ENCODE results near the gene KDM3B.
A peak's percentile ranks its signal among the peaks of the same experiment; 100 is the strongest.

KDM3B gene

GRCh38 chr5:138444774-138445546, 92.5 kb downstream of the KDM3B start:
- Histone ChIP-seq H3K27me3 (ENCODE audit: insufficient read depth, low read length) (no peaks in the 10 kb centered on the region), H3K27ac (ENCODE audit: low read depth, low read length) (no peak overlapping the region), H3K9ac (ENCODE audit: low read depth, low read length) (no peak overlapping the region), H3K36me3 (ENCODE audit: insufficient read depth, low read length) (no peaks in the 10 kb centered on the region), H3K4me1 (ENCODE audit: insufficient read depth, low read length) (peaks cover 14% of the 10 kb centered on the region; the same call in 1 of the 2 replicates), H3K9me3 (ENCODE audit: insufficient read depth, low read depth, low read length) (no peaks in the 10 kb centered on the region), H3K4me3 (ENCODE audit: low read length) (no peak overlapping the region)
- WGBS, result 94% methylated on average over 22 of the region's 22 CpGs

GRCh38 chr5:138445547-138446271, 93.2 kb downstream of the KDM3B start:
- 0 out of 2 replicates have a peak, but pooled peaks cover 9% of the 10 kb centered on the region for H3K4me1 ChIP-seq (ENCODE audit: insufficient read depth, low read length)
- no peak overlapping the region for H3K4me3 ChIP-seq (ENCODE audit: low read length)
- H3K9me3 ChIP-seq (ENCODE audit: insufficient read depth, low read depth, low read length), result no peaks in the 10 kb centered on the region
- no peaks in the 10 kb centered on the region for H3K27me3 ChIP-seq (ENCODE audit: insufficient read depth, low read length)
- H3K36me3 ChIP-seq (ENCODE audit: insufficient read depth, low read length), result no peaks in the 10 kb centered on the region
- WGBS, result 87% methylated on average over 18 of the region's 18 CpGs
- H3K9ac ChIP-seq (ENCODE audit: low read depth, low read length), result no peak overlapping the region
- no peak overlapping the region for H3K27ac ChIP-seq (ENCODE audit: low read depth, low read length)

- 92% methylated on average over 6 of the region's 6 CpGs for whole genome bisulfite sequencing
- H3K4me3 ChIP-seq (ENCODE audit: low read length), result no peak overlapping the region
- H3K9me3 ChIP-seq (ENCODE audit: insufficient read depth, low read depth, low read length), result no peaks in the 10 kb centered on the region
- no peak overlapping the region for H3K9ac ChIP-seq (ENCODE audit: low read depth, low read length)
- H3K27me3 ChIP-seq (ENCODE audit: insufficient read depth, low read length), result no peaks in the 10 kb centered on the region
- no peaks in the 10 kb centered on the region for H3K36me3 ChIP-seq (ENCODE audit: insufficient read depth, low read length)
- no peak overlapping the region for H3K27ac ChIP-seq (ENCODE audit: low read depth, low read length)
- 0 out of 2 replicates have a peak, but pooled peaks cover 9% of the 10 kb centered on the region for H3K4me1 ChIP-seq (ENCODE audit: insufficient read depth, low read length)
Observed at GRCh38 chr5:138448070-138448469, 95.6 kb downstream of the KDM3B start.

- WGBS, result 84% methylated on average over 8 of the region's 9 CpGs
- Histone ChIP-seq H3K9ac (ENCODE audit: low read depth, low read length) (no peak overlapping the region), H3K4me1 (ENCODE audit: insufficient read depth, low read length) (0 out of 2 replicates have a peak, but pooled peaks cover 9% of the 10 kb centered on the region), H3K36me3 (ENCODE audit: insufficient read depth, low read length) (no peaks in the 10 kb centered on the region), H3K9me3 (ENCODE audit: insufficient read depth, low read depth, low read length) (no peaks in the 10 kb centered on the region), H3K27ac (ENCODE audit: low read depth, low read length) (no peak overlapping the region), H3K4me3 (ENCODE audit: low read length) (no peak overlapping the region), H3K27me3 (ENCODE audit: insufficient read depth, low read length) (no peaks in the 10 kb centered on the region)
Observed at GRCh38 chr5:138448481-138449398, 96.3 kb downstream of the KDM3B start.

- Histone ChIP-seq H3K9ac (ENCODE audit: low read depth, low read length) (peak overlapping the region; percentile 54; the same call in 1 of the 2 replicates), H3K9me3 (ENCODE audit: insufficient read depth, low read depth, low read length) (no peaks in the 10 kb centered on the region), H3K4me1 (ENCODE audit: insufficient read depth, low read length) (0 out of 2 replicates have a peak, but pooled peaks cover 9% of the 10 kb centered on the region), H3K36me3 (ENCODE audit: insufficient read depth, low read length) (no peaks in the 10 kb centered on the region), H3K4me3 (ENCODE audit: low read length) (0 out of 2 replicates have a peak overlapping the region, but pooled peaks have one; percentile 8), H3K27me3 (ENCODE audit: insufficient read depth, low read length) (no peaks in the 10 kb centered on the region), H3K27ac (ENCODE audit: low read depth, low read length) (no peak overlapping the region)
- 22% methylated on average over 22 of the region's 22 CpGs for WGBS
Observed at GRCh38 chr5:138449501-138450239, 97.2 kb downstream of the KDM3B start.

- WGBS, result 93% methylated on average over 5 of the region's 5 CpGs
- no peaks in the 10 kb centered on the region for H3K36me3 ChIP-seq (ENCODE audit: insufficient read depth, low read length)
- peaks cover 18% of the 10 kb centered on the region for H3K4me1 ChIP-seq (ENCODE audit: insufficient read depth, low read length)
- H3K27ac ChIP-seq (ENCODE audit: low read depth, low read length), result no peak overlapping the region
- no peak overlapping the region for H3K4me3 ChIP-seq (ENCODE audit: low read length)
- H3K9me3 ChIP-seq (ENCODE audit: insufficient read depth, low read depth, low read length), result no peaks in the 10 kb centered on the region
- H3K27me3 ChIP-seq (ENCODE audit: insufficient read depth, low read length), result no peaks in the 10 kb centered on the region
- no peak overlapping the region for H3K9ac ChIP-seq (ENCODE audit: low read depth, low read length)
Observed at GRCh38 chr5:138450971-138451370, 98.5 kb downstream of the KDM3B start.

- Histone ChIP-seq H3K9ac (ENCODE audit: low read depth, low read length) (no peak overlapping the region), H3K27ac (ENCODE audit: low read depth, low read length) (no peak overlapping the region), H3K27me3 (ENCODE audit: insufficient read depth, low read length) (no peaks in the 10 kb centered on the region), H3K4me1 (ENCODE audit: insufficient read depth, low read length) (peaks cover 18% of the 10 kb centered on the region), H3K4me3 (ENCODE audit: low read length) (no peak overlapping the region), H3K9me3 (ENCODE audit: insufficient read depth, low read depth, low read length) (no peaks in the 10 kb centered on the region), H3K36me3 (ENCODE audit: insufficient read depth, low read length) (no peaks in the 10 kb centered on the region)
- WGBS, result 94% methylated on average over 6 of the region's 6 CpGs
Observed at GRCh38 chr5:138452720-138453119, 100.2 kb downstream of the KDM3B start.

- Histone ChIP-seq H3K4me3 (ENCODE audit: low read length) (no peak overlapping the region), H3K36me3 (ENCODE audit: insufficient read depth, low read length) (no peaks in the 10 kb centered on the region), H3K27me3 (ENCODE audit: insufficient read depth, low read length) (no peaks in the 10 kb centered on the region), H3K4me1 (ENCODE audit: insufficient read depth, low read length) (peaks cover 16% of the 10 kb centered on the region), H3K9me3 (ENCODE audit: insufficient read depth, low read depth, low read length) (no peaks in the 10 kb centered on the region), H3K9ac (ENCODE audit: low read depth, low read length) (no peak overlapping the region), H3K27ac (ENCODE audit: low read depth, low read length) (no peak overlapping the region)
- WGBS, result 90% methylated on average over 13 of the region's 13 CpGs
Observed at GRCh38 chr5:138453590-138453989, 101.1 kb downstream of the KDM3B start.

- 91% methylated on average over 8 of the region's 8 CpGs for WGBS
- no peaks in the 10 kb centered on the region for H3K9me3 ChIP-seq (ENCODE audit: insufficient read depth, low read depth, low read length)
- H3K4me1 ChIP-seq (ENCODE audit: insufficient read depth, low read length), result peaks cover 13% of the 10 kb centered on the region
- no peak overlapping the region for H3K4me3 ChIP-seq (ENCODE audit: low read length)
- H3K27me3 ChIP-seq (ENCODE audit: insufficient read depth, low read length), result no peaks in the 10 kb centered on the region
- H3K9ac ChIP-seq (ENCODE audit: low read depth, low read length), result no peak overlapping the region
- H3K27ac ChIP-seq (ENCODE audit: low read depth, low read length), result no peak overlapping the region
- H3K36me3 ChIP-seq (ENCODE audit: insufficient read depth, low read length), result no peaks in the 10 kb centered on the region
Observed at GRCh38 chr5:138454121-138454520, 101.6 kb downstream of the KDM3B start.

- H3K27ac ChIP-seq (ENCODE audit: low read depth, low read length), result no peak overlapping the region
- no peaks in the 10 kb centered on the region for H3K36me3 ChIP-seq (ENCODE audit: insufficient read depth, low read length)
- 45% methylated on average over 11 of the region's 11 CpGs for WGBS
- peaks cover 9% of the 10 kb centered on the region for H3K4me1 ChIP-seq (ENCODE audit: insufficient read depth, low read length)
- no peaks in the 10 kb centered on the region for H3K27me3 ChIP-seq (ENCODE audit: insufficient read depth, low read length)
- no peak overlapping the region for H3K4me3 ChIP-seq (ENCODE audit: low read length)
- no peaks in the 10 kb centered on the region for H3K9me3 ChIP-seq (ENCODE audit: insufficient read depth, low read depth, low read length)
- H3K9ac ChIP-seq (ENCODE audit: low read depth, low read length), result no peak overlapping the region
Observed at GRCh38 chr5:138455232-138455930, 102.9 kb downstream of the KDM3B start.

Measured in HUES64 (cell line).